Activated gamma-delta T cell treated with anti-CD3 and anti-CD28 coated beads, Interleukin-2, amount 50 U/mL, for 16 hours (primary cell): ENCODE measurements around the gene CABP4.

Source experiments
- DNase-seq: peaks from one replicate; pipeline ENCODE4 v3.0.0-alpha.2; 2020; ENCODE audit warnings: low read depth

The CABP4 gene

DNA sequence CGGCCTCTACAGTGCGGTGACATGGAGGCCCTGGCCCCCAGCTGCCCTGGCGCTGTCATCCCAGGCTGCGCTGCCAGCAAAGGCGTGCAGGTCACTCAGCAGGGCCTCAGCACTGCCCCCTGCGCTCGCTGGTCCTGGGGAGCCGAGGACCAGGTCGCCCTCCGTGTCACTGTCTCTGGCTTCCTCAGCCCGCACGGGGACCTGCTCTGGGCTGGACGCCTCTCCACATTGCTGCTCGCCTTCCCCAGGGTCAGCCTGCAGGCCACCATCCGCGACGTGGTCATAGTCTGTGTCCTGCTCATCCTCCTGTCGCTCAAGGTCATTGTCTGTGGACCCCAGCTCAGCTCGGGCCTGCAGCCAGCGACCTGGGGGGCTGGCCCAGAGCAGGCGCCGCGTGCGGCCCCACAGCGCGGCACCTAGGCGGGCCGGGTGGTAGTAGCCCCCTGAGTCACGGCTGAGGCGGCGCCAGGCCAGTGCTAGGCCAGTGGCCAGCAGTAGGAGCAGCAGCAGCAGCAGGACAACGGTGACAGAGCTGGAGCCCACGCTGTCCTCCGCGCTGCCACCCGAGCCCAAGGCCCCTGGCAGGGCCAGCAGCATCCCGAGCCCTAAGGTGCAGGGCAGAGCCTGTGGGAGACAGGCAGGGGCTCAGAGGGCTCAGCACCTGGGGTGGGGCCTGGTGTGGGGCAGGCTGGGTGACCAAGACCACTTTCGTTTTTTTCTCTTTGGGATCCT lies 19.3 kb upstream of the CABP4 start:
- no peak for DNase-seq

DNA sequence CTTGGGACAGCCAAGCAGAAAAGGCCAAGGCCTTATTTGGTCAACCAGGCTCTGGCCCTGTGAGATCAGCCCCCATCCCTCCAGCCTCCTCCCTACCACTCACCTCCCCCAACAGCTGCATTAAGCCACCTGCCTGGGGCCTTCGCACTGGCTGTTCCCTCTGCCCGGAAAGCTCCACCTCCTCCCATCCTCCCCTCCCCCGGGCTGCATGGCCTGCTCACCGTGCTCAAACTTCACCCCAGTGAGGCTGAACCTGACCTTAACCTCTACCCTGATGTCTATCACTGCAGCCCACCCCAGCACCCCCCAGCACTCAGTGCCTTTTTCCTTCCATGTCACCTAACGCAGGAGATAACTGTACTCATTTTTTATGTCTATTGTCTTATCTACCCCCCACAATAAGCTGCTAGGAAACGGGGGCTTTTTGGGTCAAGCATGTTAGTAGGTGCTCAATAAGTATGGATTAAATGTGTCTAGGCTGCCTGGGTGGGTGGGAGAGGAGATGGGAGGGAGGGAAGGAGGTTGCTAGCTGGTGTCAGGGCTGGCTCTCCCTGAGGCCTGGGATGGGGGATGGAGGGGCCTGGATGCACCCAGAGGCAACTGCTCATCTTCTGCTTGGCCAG lies 18.6 kb upstream of the CABP4 start:
- no peak for DNase-seq

DNA sequence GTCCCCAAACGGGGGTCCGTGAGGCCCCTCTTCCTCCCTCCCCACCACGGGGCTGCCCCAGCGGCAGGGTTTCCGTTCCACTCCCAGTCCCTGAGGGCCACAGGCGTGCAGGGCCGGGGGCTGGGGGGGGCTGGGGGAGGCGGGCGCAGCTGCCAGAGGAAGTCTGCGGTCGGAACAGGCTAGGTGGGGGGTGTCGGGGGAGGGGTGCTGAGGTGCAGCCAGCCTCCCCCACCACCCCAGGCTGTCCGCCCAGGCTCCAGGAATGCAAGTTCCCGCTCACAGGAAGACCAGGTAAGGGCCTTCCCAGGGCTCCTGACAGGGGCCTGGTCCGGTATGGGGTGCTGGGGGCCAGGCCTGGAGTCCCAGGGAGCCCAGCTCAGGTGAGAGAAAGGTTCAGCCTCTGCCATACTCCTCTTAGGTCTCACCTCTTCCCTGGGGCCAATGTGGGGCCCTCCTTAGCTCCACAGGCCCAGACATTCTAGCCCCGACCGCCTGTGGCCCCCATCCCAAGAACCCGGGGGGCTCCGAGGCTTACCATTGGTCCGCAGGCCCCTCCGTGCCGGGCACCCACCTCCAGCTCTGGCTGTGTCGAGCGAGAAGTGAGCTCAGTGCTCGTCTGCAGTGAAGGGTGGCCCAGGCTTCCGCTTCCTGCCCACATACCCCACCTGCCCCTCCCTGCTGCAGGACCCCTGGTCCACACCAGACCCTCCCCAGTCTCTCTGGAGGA lies 17.9 kb upstream of the CABP4 start, which contains the start of gene PTPRCAP:
PTPRCAP (minus strand) TSS at position 601 of the 727 bp plus-strand sequence; CDS start at position 538, 63 bp downstream.
- peak; percentile 66 for DNase-seq

DNA sequence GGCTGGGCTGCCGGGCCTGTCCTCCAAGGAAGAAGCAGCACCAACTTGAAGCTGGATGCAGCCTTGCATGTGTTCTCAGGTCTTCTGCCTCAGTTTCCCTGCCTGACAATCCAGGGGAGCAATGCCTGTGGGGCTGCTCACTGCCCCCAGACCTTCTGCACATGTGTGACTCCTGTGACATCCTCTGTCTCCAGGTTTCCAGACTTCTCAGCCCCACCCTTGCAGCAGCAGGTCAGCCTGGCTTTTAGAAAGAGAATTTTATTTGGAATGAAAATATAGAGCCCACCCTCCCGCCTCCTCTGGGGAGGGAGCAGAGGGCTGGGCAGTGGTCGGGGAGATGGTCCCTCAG lies 17.4 kb upstream of the CABP4 start:
- DNase-seq, result no peak

DNA sequence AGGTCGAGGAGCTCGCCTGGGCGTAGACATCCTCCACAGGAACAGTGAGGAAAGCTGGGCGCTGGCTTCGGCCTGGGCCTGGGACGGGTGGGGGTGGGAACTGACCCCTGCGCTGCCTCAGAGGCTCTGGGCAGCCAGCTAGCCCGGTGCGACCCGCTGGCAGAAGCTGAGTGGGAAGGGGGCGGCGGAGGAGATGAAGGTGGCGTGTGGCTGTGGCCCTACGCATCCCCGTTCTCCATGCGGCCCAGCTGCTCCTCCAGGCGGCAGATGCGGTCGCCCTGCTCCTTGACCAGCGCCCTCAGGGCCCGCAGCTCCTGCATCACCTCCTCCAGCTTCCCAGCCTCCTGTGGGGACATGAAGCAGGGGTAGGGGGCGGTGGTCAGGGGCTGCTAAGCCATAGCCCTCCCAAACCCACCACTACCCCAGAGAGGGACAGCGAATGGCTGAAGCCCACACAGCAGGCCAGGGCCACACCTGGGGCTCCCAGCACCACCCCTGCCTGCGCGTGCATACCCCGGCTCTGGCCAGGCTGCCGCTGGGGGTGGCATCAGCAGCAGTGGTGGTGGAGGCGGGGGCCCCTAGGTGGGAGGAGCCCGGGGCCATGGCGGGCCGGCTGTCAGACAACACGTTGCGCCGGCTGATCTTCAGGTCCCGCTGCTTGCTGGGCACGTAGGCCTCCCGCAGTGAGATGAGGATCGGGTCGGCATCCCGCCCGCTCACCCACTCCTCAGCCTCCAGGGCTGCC lies 16.8 kb upstream of the CABP4 start:
- no peak for DNase-seq

DNA sequence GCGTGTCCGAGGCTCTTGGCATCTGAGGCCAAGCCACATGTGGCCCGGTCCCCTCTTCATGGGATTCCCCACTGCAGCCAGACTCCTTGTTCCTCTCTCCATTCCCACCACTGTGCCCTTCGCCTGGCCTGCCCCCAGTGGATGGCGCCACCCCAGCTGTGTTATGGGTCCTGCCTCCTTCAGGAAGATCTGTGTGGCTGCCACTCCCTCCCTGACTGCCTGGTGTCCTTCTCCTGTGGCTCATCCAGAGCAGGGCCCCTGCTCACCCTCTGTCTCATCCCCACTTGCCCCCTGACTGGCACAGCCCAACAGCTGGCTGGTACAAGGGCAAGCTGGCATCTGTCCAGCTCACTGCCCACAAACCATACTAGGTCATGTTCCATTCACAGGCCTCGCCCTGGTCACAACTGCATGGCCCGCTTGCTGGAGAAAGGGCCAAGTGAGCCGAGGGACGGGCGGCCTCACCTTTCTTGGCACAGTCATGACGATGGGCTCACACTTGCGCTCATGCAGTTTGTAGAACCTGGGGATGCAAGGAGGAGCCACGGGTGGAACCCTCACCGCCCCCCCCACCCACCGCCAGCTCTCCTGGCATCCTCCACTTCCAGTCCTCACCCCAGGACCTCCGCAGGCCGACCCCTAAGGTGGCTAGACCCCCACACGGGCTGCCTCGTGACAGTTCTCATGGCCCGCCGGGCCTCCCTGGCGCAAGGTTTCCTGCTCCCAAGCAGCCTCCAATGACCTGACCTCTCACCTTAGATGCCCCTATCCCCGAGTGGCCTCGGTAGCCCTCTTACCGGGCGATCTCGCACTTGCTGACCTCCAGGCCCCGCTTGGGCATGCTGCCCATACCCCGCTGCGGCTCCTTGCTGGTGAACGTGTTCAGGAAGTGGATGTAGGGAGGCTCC lies 15.6 kb upstream of the CABP4 start:
- DNase-seq, result no peak

DNA sequence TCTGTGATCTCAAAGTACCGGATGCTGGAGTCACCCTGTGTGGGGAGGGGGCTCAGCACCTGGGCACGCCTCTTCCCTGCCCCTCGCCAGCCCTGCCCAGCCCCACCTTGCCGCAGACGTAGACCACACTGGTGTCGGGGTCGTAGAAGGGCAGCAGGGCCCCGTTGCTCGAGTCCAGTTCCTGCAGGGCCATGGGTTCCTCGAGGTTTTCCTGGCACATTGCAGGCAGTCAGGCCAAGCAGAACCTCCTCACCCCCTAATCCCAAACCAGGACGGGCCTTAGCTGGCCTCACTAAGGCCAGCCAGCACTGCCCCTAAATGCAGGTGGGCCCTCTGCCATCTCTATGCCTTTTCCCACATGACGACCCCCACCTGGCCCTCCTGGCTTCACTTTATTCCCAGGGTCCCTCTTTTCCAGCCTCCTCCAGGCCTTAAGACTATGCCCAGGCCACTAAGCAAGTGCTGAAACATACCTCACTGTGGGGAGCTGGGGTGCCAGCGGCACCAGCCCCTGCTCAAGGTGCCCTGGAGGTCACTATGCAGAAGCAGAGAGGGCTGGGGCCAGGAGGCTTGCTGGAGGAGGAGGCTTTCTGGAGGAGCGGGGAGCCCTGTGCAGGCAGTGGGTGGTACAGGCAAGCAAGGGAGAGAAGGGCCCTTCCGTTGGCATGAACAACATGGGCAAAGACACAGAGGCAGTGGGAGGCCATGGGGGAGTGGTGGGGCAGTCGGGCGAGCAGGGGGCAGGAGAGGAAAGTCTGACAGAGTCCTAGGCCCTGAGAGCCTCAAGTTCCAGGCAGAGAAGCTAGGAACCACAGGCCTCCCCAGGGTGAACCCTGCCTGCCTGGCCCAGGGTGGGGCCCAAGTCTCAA lies 14.7 kb upstream of the CABP4 start:
- no peak for DNase-seq

DNA sequence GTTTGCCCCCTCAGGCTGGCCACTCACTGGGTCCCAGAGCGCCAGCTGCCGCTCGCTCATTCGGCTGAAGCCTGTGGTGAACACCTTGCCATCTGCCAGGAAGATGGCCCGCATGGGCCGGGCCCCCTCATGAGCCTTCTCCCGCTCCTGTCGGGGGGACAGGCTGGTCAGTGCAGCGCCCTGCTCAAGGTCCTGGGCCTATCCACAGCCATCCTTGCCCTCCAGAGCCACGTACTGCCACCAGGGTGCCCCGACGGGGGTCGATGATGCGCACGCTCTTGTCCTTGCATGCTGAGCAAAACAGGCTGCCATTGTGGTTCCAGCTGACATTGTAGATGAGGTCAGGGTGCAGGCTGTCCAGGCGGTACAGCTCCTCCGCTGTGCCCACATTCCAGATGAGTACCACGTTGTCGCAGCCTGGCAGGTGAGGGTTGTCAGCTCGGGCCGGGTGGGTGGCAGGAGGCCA lies 14.0 kb upstream of the CABP4 start:
- DNase-seq, result no peak

DNA sequence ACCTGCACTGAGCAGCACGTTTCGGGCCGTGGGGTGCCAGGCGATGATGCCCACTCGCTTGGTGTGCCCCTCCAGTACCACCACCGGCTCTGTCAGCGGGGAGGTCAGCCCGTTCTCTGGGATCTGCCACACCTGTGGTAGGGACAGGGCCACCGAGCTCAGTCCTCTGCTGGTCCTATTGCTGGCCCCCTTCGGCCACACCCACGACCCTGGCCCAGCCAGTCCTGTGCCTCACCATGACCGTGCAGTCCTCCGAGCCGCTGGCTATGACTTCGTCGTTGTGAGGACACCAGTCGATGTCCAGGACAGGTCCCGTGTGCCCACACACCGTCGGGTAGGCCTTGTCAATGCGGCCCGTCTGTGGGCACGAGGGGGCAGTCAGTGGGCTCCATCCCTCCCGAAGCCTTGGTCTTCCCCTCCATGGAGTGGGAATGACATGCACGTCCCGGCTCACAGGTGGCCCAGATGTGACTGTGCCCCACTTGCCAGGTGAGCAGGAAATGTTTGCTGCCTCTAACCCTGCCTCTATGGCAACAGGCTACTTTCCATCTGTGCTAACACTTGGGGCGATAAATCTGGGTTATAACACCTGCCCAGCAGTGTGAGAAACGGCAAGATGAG lies 13.3 kb upstream of the CABP4 start:
- DNase-seq, result no peak

DNA sequence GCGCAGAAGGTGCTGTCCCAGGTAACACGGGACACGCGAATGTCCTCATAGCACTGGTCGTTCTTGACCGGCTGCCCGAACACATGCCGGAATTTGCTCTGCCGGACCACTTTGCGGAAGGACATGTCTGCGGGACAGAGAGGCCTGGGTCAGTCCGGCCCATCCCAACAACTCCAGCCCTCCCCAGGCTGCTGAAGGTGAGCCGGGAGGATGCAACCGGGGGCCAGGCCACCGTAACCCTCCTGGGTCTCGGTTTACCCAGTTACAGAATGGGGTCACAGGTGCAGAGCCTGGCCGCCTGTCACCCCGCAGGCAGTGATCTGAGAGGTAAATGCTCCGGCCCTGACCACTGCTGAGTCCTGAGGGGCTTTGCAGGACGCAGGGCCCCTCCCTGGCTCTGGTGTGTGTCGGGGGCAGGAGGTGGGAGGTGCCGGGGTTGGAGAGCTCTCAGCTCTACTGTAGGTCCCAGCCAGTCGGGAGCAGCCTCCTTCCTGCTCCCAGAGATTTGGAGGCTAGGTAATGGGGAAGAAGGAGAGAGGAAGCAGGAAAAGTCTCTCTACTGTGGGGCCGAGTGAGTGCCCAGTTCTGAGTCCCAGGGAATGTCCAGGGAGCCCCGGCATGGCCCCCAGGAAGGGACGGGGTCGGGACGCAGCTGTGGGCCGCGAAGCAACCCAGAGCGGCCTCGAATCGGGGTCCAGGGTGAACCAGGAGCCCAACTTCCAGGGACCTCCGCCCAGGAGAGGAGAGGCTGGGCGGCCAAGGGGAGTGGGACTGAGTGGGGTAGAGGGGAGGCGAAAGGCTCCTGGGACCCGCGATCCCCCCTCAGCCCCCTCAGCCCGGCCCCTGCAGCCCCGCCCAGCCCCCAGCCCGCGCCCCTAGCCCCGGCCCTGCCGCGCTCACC lies 12.4 kb upstream of the CABP4 start:
- no peak for DNase-seq

DNA sequence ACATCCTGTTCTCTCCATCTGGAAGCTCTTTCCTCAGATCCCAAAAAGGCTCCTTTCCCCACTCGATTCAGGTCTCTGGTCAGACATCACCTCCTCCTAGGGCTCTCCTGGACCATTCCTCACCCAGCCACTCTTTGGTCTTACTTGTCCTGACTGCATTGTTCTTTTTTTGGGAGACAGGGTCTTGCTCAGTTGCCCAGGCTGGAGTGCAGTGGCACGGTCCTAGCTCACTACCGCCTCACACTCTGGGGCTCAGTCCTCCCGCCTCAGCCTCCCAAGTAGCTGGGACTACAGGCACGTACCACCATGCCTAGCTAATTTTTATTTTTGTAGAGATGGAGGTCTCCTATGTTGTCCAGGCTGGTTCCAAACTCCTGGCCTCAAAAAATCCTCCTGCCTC lies 9.6 kb upstream of the CABP4 start:
- no peak for DNase-seq

DNA sequence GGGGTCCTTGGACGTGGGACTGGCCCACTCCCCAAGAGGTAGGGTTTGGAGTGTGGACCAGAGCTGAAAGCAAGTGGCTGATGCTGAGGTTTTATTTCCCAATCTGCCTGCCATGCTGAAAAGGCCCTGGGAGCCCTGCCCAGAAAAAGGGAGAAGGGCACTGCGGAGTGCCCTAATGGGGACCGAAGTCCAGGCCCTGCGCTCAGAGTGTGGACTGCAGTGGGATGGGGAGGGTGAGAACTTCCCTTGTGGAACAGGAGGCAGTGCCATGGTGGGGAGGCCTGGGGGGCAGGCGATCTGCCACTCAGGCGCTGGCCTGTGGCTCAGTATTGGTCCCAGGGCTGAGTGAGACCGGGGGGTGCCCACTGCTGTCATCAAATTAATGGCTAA lies 6.9 kb upstream of the CABP4 start:
- no peak for DNase-seq

DNA sequence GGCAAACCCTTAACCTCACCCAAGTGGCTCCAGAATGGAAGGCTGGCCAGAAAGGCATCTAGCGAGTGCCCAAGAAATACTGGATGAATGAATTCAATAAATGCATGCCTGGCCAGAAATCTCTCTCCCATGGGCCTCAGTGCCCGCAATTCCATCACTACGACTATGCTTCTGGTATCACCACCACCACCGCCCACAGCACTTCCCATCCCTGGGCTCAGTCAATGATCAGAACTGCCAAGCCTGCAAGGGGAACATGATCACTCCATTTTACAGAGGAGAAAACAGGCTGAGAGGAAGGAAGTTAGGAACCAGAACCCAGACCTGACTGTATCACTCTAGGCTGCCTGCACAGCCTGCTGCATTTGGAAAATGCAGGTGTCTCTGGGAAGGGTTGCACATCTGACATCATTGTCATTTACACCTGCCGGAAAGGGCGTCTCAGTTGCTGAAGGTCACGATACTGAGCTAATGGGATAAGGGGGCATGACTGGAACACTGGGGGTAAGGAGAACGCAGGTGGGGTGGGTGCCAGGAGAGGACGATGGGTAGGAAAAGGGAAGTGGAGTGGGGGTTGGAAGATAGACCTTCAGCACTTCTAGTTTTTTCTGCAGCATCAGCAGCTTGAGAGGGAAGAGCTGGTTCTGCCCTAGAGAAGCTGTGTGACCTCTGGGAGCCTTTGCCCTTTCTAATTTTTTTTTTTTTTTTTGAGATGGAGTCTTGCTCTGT lies 5.9 kb upstream of the CABP4 start:
- no peak for DNase-seq

DNA sequence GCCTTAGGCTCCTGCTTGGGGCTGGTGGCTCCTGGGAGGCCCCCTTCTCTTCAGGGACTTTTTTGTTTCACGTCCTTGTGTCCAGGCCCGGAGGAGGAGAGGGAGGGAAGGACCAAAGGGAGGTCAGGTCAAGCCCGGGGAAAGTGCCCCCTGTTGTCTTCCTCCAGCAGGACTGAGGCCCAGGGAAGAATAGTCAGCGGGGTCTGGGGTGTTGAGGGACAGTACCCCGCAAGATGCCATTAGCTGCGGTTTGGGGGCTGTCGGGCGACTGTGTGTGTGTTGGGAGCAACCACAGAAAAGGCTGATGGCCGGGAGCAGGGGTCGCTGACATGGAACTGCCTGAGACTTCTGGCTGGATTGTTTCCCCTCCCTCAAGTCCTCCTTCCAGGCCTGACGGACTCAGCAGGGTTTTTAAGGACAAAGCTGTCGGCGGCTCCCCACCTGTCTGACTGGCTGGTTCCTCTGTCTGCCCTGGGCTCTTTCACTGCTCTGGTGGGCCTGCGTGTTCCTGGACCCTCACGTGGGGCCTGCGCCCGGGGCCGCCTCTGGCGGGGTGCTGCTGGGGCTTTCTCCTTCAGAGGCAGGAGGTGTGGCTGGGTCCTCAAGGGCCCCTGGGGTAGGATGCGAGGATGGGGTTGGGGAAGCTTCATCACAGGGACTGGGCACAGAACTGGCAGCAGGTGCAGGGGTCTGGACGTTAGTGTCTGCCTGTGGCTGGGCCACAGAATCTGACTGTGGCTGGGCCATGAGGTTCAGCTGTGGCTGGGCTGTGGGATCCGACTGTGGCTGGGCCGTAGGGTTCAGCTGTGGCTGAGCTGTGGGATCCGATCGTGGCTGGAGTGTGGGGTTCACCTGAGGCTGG lies 4.1 kb upstream of the CABP4 start:
- no peak for DNase-seq

DNA sequence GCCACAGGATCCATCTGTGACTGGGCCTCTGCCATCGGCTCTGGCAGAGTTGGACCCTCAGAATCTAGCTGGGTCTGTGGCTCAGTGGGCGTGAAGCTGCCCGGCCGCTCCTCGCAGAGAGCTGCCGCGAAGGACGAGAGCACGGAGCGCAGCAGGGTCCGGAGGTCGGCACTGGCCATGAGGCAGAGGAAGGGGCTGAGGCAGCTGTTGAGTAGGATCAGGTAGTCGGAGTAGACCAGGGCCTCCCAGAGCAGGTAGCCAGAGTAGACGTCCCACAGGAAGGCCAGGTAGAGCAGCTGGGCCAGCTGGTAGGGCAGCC lies 3.5 kb upstream of the CABP4 start:
- DNase-seq, result no peak

DNA sequence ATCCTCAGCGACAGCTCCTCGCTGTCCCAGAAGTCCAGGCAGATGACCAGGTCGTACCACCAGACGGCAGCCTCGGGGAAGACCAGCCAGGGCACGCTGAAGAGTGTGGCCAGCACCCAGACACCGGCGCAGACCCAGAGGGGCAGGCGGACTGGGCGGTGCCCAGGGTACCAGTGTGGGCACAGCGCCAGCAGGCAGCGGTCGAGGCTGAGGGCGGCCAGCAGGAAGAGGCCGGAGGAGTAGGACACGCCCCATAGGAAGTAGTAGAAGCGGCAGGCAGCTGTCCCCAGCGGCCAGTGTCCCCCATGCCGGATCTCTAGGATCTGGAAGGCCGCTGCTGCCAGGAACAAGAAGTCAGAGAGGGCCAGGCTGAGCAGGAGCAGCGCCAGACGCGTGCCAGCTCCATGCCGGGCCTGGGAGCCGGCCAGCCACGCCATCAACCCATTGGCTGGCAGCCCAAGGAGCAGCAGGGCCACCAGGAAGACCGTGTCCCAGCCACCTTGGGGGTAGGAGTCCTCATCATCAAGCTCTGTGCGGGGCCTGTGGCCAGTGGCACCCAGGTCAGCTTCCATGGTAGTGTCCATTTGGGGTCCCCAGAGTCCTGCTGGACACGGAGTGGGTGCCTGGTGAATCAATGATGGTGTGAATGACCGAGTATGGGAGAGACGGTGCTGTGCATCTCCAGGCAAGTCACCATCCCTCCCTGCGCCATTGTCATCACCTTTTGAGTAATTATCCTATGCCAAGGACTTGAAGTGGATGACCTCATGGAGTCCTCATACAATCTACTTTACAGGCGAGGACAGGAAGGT lies 2.8 kb upstream of the CABP4 start, which contains the start of gene GPR152:
GPR152 (minus strand) TSS at position 589 of the 812 bp plus-strand sequence; CDS start at position 584, 5 bp downstream.
- no peak for DNase-seq
